GM19463 (cell line): ENCODE measurements around the gene LBR.
"Not testable (repeated sequence)": the region's sequence is repeated elsewhere in the genome, so short reads cannot be mapped to it uniquely, and the experiment has no call there.

ENCODE experiments used
- ATAC-seq: cut with Tn5 transposase; IDR thresholded peaks from one replicate; pipeline ENCODE4 v1.9.1; 2021; ENCODE audit warnings: mild to moderate bottlenecking, moderate library complexity; ENCODE audit not compliant: unreplicated experiment

Gene LBR

DNA sequence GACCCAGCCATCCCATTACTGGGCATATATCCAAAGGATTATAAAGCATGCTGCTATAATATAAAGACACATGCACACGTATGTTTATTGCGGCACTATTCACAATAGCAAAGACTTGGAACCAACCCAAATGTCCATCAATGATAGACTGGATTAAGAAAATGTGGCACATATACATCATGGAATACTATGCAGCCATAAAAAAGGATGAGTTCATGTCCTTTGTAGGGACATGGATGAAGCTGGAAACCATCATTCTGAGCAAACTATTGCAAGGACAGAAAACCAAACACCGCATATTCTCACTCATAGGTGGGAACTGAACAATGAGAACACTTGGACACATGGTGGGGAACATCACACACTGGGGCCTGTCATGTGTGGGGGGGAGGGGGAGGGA lies 41.0 kb downstream of the LBR start:
- not testable (repeated sequence) for ATAC-seq

DNA sequence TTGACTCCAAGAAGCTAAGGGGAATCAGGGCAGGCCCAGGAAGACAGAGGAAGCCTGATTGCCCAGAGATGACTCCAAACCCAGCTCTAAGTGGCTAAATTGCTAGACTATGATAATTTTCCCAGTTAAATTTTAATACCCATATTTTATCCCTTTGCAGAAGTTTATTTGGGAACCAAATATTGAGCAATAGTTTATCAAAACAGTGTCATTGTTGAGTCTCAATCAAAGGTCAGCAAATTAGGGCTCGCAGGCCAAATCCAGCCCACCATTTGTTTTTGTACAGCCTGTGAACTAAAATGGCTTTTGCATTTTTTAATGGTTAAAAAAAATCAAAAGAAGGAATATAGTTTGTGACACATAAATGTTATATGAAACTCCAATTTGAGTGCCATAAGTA lies 47.1 kb downstream of the LBR start:
- no peak for ATAC-seq

DNA sequence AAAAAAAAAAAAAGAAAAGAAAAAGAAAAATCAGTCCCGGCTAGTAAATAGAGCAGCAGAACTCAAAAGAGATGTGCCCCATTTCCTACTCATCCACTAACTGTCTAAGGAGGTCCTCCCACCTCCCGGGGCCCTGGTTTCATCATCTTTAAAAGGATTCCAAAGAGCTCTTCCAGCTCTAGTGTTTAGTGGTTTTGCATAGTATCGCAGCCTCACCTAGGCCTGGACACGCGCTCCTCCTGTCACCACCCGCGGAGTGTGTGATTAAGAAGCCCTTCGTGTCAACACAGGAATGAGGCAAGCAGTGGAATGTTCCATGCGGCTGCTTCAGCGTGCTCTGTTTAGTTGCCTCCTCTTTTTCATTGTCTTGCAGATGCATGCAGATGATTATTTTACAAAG lies 49.0 kb downstream of the LBR start:
- ATAC-seq: no peak

DNA sequence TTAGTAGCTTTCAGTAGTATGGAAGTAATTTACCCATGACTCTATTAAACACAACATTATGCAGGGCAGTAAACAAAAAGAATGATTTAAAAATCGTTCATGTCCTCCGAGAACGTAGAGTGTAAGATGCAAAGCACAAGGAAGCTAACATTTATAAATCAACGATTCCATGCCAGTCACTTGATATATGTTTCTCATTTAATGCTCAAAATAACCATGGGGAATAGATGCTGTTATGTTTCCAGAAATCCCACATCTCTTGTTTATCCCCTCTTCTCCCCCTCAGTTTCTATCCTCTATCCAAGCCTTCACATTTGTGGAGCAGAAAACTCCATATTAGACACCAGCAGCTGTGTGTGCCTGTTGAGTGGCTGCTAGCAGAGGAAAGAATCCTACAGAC lies 52.8 kb downstream of the LBR start:
- no peak for ATAC-seq

DNA sequence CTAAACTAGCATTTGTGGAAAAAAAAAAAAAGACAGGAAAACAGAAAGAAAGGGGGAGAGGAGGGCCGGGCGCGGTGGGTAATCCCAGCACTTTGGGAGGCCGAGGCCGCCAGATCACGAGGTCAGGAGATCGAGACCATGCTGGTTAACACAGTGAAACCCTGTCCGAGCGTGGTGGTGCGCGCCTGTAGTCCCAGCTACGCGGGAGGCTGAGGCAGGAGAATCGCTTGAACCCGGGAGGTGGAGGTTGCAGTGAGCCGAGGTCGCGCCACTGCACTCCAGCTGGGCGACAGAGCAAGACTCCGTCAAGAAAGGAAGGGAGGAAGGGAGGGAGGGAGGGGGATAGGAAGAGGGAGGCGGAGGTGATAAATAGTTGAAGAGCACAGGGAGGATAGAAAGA lies 54.7 kb downstream of the LBR start:
- ATAC-seq: no peak

DNA sequence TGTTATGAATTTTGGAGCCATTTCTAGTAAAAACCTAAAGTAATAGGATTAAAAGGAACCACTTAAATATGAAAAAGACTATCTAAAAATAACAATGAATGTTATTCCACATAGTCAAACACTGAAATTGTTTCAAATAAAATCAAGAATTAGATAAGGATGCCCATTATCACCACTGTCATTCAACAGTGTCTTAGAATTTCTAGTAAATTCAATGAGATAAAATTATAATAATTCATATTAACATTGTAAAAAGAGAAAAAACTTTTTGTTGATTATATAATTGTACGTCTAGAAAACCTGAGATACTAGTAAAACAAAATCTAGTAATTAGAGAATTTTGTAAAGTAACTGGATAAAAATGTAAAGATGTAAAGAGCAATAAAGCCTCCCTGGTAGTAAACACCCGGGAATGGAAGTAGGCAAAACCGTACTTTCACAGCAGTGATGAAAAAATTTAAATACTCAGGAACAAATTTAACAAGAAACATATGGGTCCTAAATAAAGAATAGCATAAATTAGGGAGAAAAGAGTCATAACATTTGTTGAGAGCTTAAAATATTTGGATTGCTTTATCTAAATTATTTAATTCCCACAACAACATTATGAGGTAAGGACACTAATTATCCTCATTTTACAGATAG lies 56.4 kb downstream of the LBR start:
- no peak for ATAC-seq

DNA sequence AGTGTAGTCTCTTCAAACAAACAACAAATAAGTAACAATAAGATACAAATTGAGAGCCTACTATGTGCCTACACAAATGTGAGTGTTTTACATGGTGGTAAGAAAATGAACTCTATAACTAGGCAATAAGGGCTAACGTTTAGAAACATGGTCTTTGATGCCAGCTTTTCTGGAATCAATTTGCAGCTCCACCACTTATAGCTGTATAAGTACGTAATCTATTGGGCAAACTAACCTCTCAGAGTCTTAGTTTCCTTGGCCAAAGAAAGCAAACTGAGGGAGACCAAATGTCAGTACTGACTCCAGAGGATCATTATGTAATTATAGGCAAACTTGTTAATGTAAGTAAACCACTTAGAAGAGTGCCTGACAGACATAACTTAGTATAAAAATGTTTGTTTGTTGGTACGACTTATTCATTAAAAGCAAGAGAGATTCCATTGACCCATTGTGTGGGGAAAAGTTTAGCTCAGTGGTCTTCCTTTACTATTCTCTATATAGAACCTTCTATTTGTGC lies 59.7 kb downstream of the LBR start:
- ATAC-seq: no peak

DNA sequence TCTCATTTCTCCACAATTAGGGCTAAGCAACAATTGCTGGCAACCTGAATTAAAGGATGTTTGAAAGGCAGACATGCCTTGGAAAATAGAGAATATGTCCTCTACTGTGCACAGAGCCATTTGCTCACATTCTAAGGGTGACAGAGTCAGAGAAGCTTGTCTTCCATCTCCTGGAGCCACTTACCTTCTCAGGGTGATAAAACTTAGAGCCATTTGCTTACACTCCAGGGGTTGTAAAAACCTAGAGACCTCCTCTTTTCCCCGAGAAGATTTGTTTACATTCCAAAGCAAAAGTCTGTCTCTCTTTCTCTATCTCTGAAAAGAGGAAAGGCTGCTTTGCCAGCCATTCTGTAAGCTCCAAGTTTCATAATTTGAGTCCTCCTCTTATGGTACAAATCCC lies 61.3 kb downstream of the LBR start:
- no peak for ATAC-seq

DNA sequence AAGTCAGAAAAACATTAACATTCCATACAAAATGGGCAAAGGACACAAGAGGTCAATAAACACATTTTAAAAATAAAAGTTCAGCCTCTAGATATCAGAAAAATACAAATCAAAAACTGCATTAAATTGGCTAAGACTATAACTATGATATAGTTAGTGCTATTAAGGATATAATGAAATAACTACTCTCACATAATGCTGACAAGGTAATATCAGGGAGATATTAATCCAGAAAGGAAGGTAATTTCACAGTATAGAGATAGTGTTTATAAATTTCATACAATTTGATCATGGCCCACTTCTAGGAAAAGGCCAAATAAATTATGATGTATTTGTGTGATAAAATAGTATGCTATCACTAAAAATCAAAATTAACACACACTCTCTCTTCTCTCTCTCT lies 61.8 kb downstream of the LBR start:
- no peak for ATAC-seq

DNA sequence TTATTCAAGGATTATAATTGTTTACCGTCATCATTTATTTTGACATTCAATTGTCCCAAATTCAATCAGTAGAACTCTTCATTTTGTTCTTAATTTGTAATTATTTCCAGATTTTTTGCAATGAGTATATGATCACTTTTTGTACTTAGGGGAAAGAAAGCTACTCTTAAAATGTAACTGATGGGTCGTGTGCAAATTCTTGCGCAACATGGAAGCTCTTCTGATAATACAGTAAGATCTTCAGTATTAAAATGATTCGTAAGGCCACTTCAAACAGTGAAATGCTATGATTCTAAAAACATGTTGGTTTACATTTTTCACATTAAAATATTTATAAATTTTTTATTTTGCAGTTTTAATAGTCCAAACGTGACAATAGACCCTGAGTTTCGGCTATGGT lies 63.4 kb downstream of the LBR start:
- ATAC-seq: no peak

DNA sequence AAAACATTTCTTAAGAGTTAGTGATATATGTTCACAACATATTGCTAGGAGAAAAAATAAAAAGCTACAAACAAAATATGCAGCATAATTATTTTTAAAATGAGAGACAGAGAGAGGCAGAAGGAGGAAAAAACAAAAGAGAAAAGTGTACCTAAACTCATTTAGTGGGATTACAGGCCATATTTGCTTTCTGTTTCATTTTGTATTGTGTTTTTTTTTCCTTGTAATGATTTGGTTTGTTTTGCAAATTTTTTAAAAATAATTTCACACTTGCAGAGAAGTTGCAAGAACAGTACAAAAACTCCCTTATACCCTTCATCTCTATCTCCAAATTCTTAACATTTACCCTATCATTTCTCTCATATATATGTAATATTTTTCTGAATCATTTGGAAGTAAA lies 65.0 kb downstream of the LBR start:
- no peak for ATAC-seq

DNA sequence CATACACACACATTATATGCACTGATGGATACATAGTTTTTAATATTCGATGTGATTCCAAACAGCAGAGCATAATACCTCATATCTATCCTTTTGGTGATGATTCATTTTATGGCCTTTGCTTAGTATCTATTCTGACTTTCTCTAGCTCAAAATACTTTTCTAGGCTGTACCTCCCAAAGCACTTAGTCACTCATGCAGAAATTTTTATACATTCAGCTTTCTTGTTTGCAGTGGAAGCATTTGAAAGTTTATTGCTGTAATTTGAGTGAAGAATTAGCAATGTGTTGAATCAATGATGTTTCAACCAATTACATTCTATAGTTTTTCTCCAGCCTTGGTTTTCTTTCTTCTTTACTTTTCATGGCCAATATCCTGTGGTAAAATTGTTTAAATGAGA lies 66.7 kb downstream of the LBR start:
- ATAC-seq: no peak

DNA sequence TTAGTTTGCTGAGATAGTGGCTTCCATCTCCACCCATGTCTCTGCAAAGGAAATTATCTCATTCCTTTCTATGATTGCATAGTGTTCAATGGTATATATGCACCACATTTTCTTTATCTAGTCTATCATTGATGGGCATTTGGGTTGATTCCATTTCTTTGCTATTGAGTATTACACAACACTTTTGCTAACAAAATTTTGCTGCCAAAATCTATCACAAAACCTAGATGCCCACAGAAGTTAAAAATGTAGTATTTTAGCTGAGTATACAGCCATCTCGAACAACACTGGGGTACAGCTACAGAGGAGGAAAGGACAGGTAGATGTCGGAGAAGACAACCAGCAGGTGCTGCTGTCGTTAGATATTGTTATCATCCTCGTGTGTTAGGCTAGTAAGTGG lies 67.7 kb downstream of the LBR start:
- ATAC-seq: no peak

DNA sequence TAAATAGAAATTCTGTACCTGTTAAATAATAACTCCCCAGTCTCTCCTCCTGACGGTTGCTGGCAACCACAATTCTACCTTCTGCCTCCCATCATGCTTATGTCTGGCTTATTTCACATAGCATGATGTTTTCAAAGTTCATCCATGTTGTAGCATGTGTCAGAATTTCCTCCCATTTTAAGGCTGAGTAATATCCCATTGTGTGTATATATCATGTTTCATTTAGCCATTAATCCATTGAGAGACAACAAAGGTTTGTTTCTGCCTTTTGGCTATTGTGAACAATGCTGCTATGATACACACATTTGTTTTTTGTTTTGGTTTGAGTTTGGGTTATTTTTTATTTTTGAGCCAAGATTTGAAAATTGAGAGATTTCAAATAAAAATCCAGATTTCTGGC lies 72.0 kb downstream of the LBR start:
- ATAC-seq: no peak

DNA sequence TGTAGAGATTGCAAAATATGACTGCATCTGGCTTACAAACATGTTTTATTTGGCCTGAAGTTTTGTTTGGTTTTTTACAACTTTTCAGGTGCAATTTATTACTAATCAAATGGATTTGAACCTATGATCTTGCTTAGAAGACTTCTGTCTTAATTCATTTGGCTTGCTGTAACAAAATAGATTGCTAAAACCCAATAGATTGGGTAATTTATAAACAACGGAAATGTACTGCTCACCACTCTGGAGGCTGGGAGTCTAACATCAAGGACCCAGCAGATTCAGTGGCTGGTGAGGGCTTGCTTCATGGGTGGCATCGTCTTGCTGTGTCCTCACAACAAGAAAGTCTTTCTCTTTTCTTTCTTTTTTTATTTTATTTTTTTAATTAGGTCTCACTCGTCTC lies 72.9 kb downstream of the LBR start:
- no peak for ATAC-seq
